H1 (cell line): ENCODE data around the gene PTPRT. TPM values are rescaled to one million over a fixed set of nuclear protein-coding genes. Genes with fewer than 3 reads are reported as not detected.

Experiments
- CTCF ChIA-PET: fragments of 300-600 bp; sonication (Branson Sonifier 250); formaldehyde crosslinking; loops from one replicate; lab custom pipeline; 2021; ENCODE audit not compliant: partially characterized antibody; lab: Charles Lee
- POLR2A ChIA-PET: fragments of 300-600 bp; sonication (Branson Sonifier 250); formaldehyde crosslinking; loops from one replicate; lab custom pipeline; 2021; ENCODE audit warnings: inconsistent platforms; ENCODE audit not compliant: partially characterized antibody; lab: Charles Lee
- DNase-seq, 2 experiments: peaks; one replicate each; pipeline versions ENCODE4 v3.0.0 to v3.0.0-alpha.2; 2010 to 2022; ENCODE audit warnings: low spot score in 2 of 2, low read depth in 1 of 2, mixed read lengths in 1 of 2
- FAIRE-seq: peaks from 2 replicates; lab custom pipeline; 2011; peaks lifted over from hg19 to GRCh38; lab: Jason Lieb, UNC
- H2AFZ ChIP-seq: 2 replicates; pipeline ENCODE4 v1.8.1; 2012; ENCODE audit warnings: low read length, inconsistent platforms
- H2AK5ac ChIP-seq: 2 replicates; pipeline ENCODE4 v1.6.1; 2013; ENCODE audit warnings: low read depth, low read length
- H2BK120ac ChIP-seq: replicated peaks from 2 replicates; pipeline ENCODE3; 2013; ENCODE audit warnings: low read depth, low read length, inconsistent platforms
- H2BK12ac ChIP-seq: 2 replicates; pipeline ENCODE4 v1.6.1; 2013; ENCODE audit warnings: low read depth, low read length
- H2BK15ac ChIP-seq: 2 replicates; pipeline ENCODE4 v1.6.1; 2013; ENCODE audit warnings: low read length
- H2BK20ac ChIP-seq: 2 replicates; pipeline ENCODE4 v1.6.1; 2013; ENCODE audit warnings: low read length
- H2BK5ac ChIP-seq: 2 replicates; pipeline ENCODE4 v1.6.1; 2013; ENCODE audit warnings: low read depth, low read length
- H3K14ac ChIP-seq: 2 replicates; pipeline ENCODE4 v1.6.1; 2013; ENCODE audit warnings: inconsistent platforms; ENCODE audit not compliant: insufficient read length
- H3K18ac ChIP-seq: 2 replicates; pipeline ENCODE4 v1.6.1; 2013; ENCODE audit warnings: low read length; ENCODE audit errors: extremely low read depth
- H3K23ac ChIP-seq: 2 replicates; pipeline ENCODE4 v1.6.1; 2013; ENCODE audit warnings: inconsistent platforms; ENCODE audit not compliant: insufficient read length
- H3K23me2 ChIP-seq: 2 replicates; pipeline ENCODE4 v1.6.1; 2013; ENCODE audit warnings: low read depth, low read length
- H3K27ac ChIP-seq: 2 replicates; pipeline ENCODE4 v1.6.1; 2011; ENCODE audit warnings: low read depth, low read length, inconsistent platforms
- H3K27me3 ChIP-seq, 4 experiments: replicated peaks in 1 of 4; 1 replicate in 1 of 4; 2 replicates in 3 of 4; pipeline versions ENCODE4 v1.6.1 to v1.8.1; 2011 to 2013; ENCODE audit warnings: low read length in 3 of 4, mild to moderate bottlenecking in 3 of 4, inconsistent platforms in 2 of 4, mixed read lengths in 2 of 4, moderate library complexity in 1 of 4; ENCODE audit not compliant: control insufficient read depth in 3 of 4, insufficient read depth in 3 of 4; ENCODE audit errors: extremely low read depth in 1 of 4
- H3K36me3 ChIP-seq, 4 experiments: 2 replicates each; pipeline versions ENCODE4 v1.6.1 to v1.8.1; 2011 to 2013; ENCODE audit warnings: mild to moderate bottlenecking in 4 of 4, low read length in 3 of 4, moderate library complexity in 2 of 4, control low read depth in 1 of 4, inconsistent platforms in 1 of 4; ENCODE audit not compliant: insufficient read depth in 4 of 4, control insufficient read depth in 2 of 4
- H3K4ac ChIP-seq: replicated peaks from 2 replicates; pipeline ENCODE3; 2013; ENCODE audit warnings: low read length, low read depth, mixed read lengths, inconsistent platforms; ENCODE audit not compliant: insufficient read length
- H3K4me1 ChIP-seq, 4 experiments: replicated peaks in 1 of 4; 1 replicate in 1 of 4; 2 replicates in 3 of 4; pipeline versions ENCODE4 v1.6.1 to v1.8.1; 2011 to 2013; ENCODE audit warnings: low read length in 3 of 4, inconsistent platforms in 2 of 4, mixed read lengths in 1 of 4; ENCODE audit not compliant: insufficient read depth in 4 of 4, control insufficient read depth in 3 of 4
- H3K4me2 ChIP-seq, 2 experiments: 2 replicates each; pipeline versions ENCODE4 v1.6.1 to v1.8.1; 2011 to 2013; ENCODE audit warnings: low read depth in 2 of 2, low read length in 2 of 2, control low read depth in 1 of 2, inconsistent platforms in 1 of 2, mild to moderate bottlenecking in 1 of 2; ENCODE audit not compliant: insufficient read depth in 1 of 2
- H3K4me3 ChIP-seq, 4 experiments: fragments of 200-600, 300-600 bp in 1 of 4; sonication (generic), shearing (Covaris generic), sonication (Bioruptor Twin) in 1 of 4; 2 replicates each; pipeline versions ENCODE4 v1.5.1 to v1.8.1; 2011 to 2016; ENCODE audit warnings: low read length in 4 of 4, low read depth in 3 of 4, control low read depth in 2 of 4, inconsistent platforms in 2 of 4, mild to moderate bottlenecking in 2 of 4, mixed read lengths in 1 of 4, moderate library complexity in 1 of 4; ENCODE audit not compliant: insufficient read depth in 2 of 4; ENCODE audit errors: extremely low read depth in 1 of 4
- H3K56ac ChIP-seq: replicated peaks from 2 replicates; pipeline ENCODE3; 2013; ENCODE audit warnings: low read depth, mild to moderate bottlenecking, mixed read lengths, low read length, inconsistent platforms; ENCODE audit not compliant: insufficient read length
- H3K79me1 ChIP-seq: 2 replicates; pipeline ENCODE4 v1.6.1; 2013; ENCODE audit warnings: low read depth, low read length, control low read depth
- H3K79me2 ChIP-seq, 2 experiments: 2 replicates each; pipeline versions ENCODE4 v1.6.1 to v1.8.1; 2012 to 2013; ENCODE audit warnings: low read length in 2 of 2, mild to moderate bottlenecking in 2 of 2, inconsistent platforms in 1 of 2; ENCODE audit not compliant: insufficient read depth in 2 of 2, control insufficient read depth in 1 of 2
- H3K9ac ChIP-seq, 4 experiments: replicated peaks in 1 of 4; 1 replicate in 1 of 4; 2 replicates in 3 of 4; pipeline versions ENCODE4 v1.6.1 to v1.8.1; 2011 to 2013; ENCODE audit warnings: low read depth in 3 of 4, low read length in 3 of 4, control low read depth in 2 of 4, mild to moderate bottlenecking in 2 of 4, moderate library complexity in 2 of 4, inconsistent platforms in 1 of 4; ENCODE audit errors: extremely low read depth in 1 of 4
- H3K9me3 ChIP-seq, 2 experiments: 2 replicates each; pipeline versions ENCODE4 v1.6.1 to v1.8.1; 2012 to 2013; ENCODE audit warnings: mild to moderate bottlenecking in 2 of 2, moderate library complexity in 2 of 2, control low read depth in 1 of 2, inconsistent platforms in 1 of 2, low read depth in 1 of 2, low read length in 1 of 2, mixed read lengths in 1 of 2; ENCODE audit not compliant: insufficient read depth in 2 of 2
- H4K20me1 ChIP-seq, 2 experiments: replicated peaks in 1 of 2; 2 replicates each; pipeline versions ENCODE3 to v1.8.1; 2011 to 2013; ENCODE audit warnings: inconsistent platforms in 2 of 2, low read length in 2 of 2, mild to moderate bottlenecking in 1 of 2; ENCODE audit not compliant: insufficient read depth in 2 of 2, control insufficient read depth in 1 of 2
- H4K5ac ChIP-seq: 2 replicates; pipeline ENCODE4 v1.6.1; 2013; ENCODE audit warnings: low read length, low read depth, mixed read lengths, inconsistent platforms; ENCODE audit not compliant: insufficient read length
- H4K8ac ChIP-seq: 2 replicates; pipeline ENCODE4 v1.8.0; 2013; ENCODE audit warnings: mild to moderate bottlenecking, moderate library complexity, low read length, inconsistent platforms; ENCODE audit not compliant: insufficient read depth; ENCODE audit errors: extremely low read depth
- H4K91ac ChIP-seq: replicated peaks from 2 replicates; pipeline ENCODE3; 2013; ENCODE audit warnings: low read length, mixed read lengths, inconsistent platforms; ENCODE audit not compliant: insufficient read length
- BACH1 ChIP-seq: IDR thresholded peaks from 2 replicates; pipeline ENCODE4 v1.6.1; 2012; ENCODE audit warnings: low read length, improper control_type of control experiment
- CBX5 ChIP-seq: fragments of 300-800, 300-1000 bp; sonication (generic); IDR thresholded peaks from 2 replicates; pipeline ENCODE4 v1.7.1; 2016; ENCODE audit warnings: antibody characterized with exemption, low read length, low read depth
- CTBP2 ChIP-seq: IDR thresholded peaks from 2 replicates; pipeline ENCODE4 v1.7.0; 2011; ENCODE audit warnings: borderline replicate concordance, mild to moderate bottlenecking, moderate library complexity, mixed read lengths, low read length; ENCODE audit not compliant: insufficient read depth, insufficient read length
- MAFK ChIP-seq: IDR thresholded peaks from 2 replicates; pipeline ENCODE4 v1.6.1; 2012; ENCODE audit warnings: low read depth, mild to moderate bottlenecking, improper control_type of control experiment, low read length
- PHF8 ChIP-seq: fragments of 200-600 bp; sonication (generic); conservative IDR thresholded peaks from 2 replicates; pipeline ENCODE4 v1.7.1; 2012; ENCODE audit warnings: low read depth, mild to moderate bottlenecking, inconsistent platforms, low read length, moderate library complexity
- POLR2A ChIP-seq, 2 experiments: IDR thresholded peaks; 1 replicate in 1 of 2; 2 replicates in 1 of 2; pipeline ENCODE4 v1.6.1; 2011; ENCODE audit warnings: low read depth in 2 of 2, low read length in 2 of 2, mild to moderate bottlenecking in 2 of 2; ENCODE audit errors: control extremely low read depth in 1 of 2
- SAP30 ChIP-seq: fragments of 300-600 bp; sonication (generic); IDR thresholded peaks from 2 replicates; pipeline ENCODE4 v1.7.1; 2012; ENCODE audit warnings: low read length, moderate library complexity, mild to moderate bottlenecking, inconsistent platforms; ENCODE audit not compliant: insufficient read depth, insufficient replicate concordance
- SIX5 ChIP-seq: IDR thresholded peaks from 2 replicates; pipeline ENCODE4 v1.6.1; 2011; ENCODE audit warnings: mild to moderate bottlenecking, low read depth, low read length
- TCF12 ChIP-seq: IDR thresholded peaks from 2 replicates; pipeline ENCODE4 v1.6.1; 2011; ENCODE audit warnings: low read depth, mild to moderate bottlenecking, low read length
- YY1 ChIP-seq: IDR thresholded peaks from 2 replicates; pipeline ENCODE4 v1.6.1; 2011; ENCODE audit warnings: low read depth, mild to moderate bottlenecking, low read length
- ZNF274 ChIP-seq: IDR thresholded peaks from 2 replicates; pipeline ENCODE4 v1.7.0; 2012; ENCODE audit warnings: low read length, borderline replicate concordance; ENCODE audit errors: extremely low read depth
- WGBS, 2 experiments: shearing (Covaris generic) in 1 of 2; methylation state at CpG; one replicate each; pipeline versions ENCODE4 v1.1.6 to v1.1.7; 2013 to 2015; ENCODE audit warnings: low lambda C conversion rate in 2 of 2, mixed read lengths in 2 of 2, inconsistent platforms in 1 of 2, low coverage in 1 of 2, missing lambda C conversion rate in 1 of 2; ENCODE audit not compliant: insufficient replicate concordance in 2 of 2, insufficient coverage in 1 of 2, insufficient read length in 1 of 2; ENCODE audit errors: extremely low coverage in 1 of 2, missing lambda C conversion rate in 1 of 2; 5-methylcytosine and 5-hydroxymethylcytosine counted together
- polyA plus RNA-seq, 7 experiments: library from polyadenylated mRNA; depleted of rRNA in 3 of 7; stranded (reverse) in 5 of 7; unstranded in 2 of 7; fragments of >200 nt in 5 of 7; fragments of 200-250 nt in 2 of 7; gene quantifications; 1 replicate in 5 of 7; 2 replicates in 1 of 7; 4 replicates in 1 of 7; pipeline versions ENCODE4 v1.2.1 to v1.2.3, GENCODE V29; 2011 to 2013; ENCODE audit warnings: missing spikeins in 2 of 7, mixed read lengths in 2 of 7
- total RNA-seq: library from RNA; stranded (reverse); fragmentation: NEBNext Ultra II Directional; extraction: Animal tissue kit (Norgen Biotek cat#: 25700); gene quantifications from 2 replicates; pipeline ENCODE4 v1.2.1, GENCODE V29; 2021
- TF ChIP-seq, protein P1 (sequence below): IDR thresholded peaks from 2 replicates; pipeline ENCODE4 v1.6.1; 2011; ENCODE audit warnings: low read depth, mild to moderate bottlenecking, low read length; ENCODE audit not compliant: insufficient read depth
- TF ChIP-seq, protein P2 (sequence below): IDR thresholded peaks from 2 replicates; pipeline ENCODE4 v1.6.1; 2012; ENCODE audit warnings: inconsistent platforms

The PTPRT gene
- total and polyA plus RNA-seq, 2 of the 8 experiments (the other 6 are each of a cell fraction or from before 2014, with no cell fraction given), result 0.33 to 1.8 TPM

DNA sequence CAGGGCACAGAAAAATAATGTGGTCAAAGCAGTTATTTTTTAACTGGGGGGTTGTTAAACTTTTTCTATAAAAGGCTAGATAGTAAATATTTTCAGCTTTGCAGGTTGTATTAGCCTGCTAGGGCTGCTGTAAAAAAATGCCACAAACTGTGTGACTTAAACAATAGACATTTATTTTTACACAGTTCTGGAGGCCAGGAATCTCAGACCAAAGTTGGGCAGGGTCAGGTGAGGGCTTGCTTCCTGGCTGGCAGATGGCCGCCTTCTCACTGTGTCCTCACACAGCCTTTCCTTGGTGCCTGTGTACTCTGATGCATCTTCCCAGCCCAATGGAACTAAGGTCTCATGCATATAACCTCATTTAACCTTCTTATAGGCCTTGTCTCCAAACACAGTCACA lies 294.7 kb downstream of the PTPRT start:
- no peaks in the 10 kb centered on the region for H3K27me3 ChIP-seq
- H3K4me1 ChIP-seq, result no peaks in the 10 kb centered on the region
- no peak overlapping the region for H3K14ac ChIP-seq
- no peak overlapping the region for H2BK5ac ChIP-seq
- no peak overlapping the region for H3K4me2 ChIP-seq
- no peak overlapping the region for H2BK120ac ChIP-seq
- no peak for DNase-seq
- H3K9me3 ChIP-seq, result no peaks in the 10 kb centered on the region
- H4K20me1 ChIP-seq, result no peaks in the 10 kb centered on the region
- no peak for TF ChIP-seq ZNF274
- TF ChIP-seq, protein P1, sequence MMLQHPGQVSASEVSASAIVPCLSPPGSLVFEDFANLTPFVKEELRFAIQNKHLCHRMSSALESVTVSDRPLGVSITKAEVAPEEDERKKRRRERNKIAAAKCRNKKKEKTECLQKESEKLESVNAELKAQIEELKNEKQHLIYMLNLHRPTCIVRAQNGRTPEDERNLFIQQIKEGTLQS, result no peak
- no peak for TF ChIP-seq SIX5
- TF ChIP-seq POLR2A (IDR thresholded peaks at IDR 0.05; ENCODE audit: control extremely low read depth in 1 of 2, low read depth in 2 of 2, low read length in 2 of 2), result no peak
- TF ChIP-seq CBX5, result no peak
- no peak for TF ChIP-seq TCF12
- TF ChIP-seq YY1, result no peak
- no peak for TF ChIP-seq SAP30
- TF ChIP-seq BACH1, result no peak
- TF ChIP-seq, protein P2, sequence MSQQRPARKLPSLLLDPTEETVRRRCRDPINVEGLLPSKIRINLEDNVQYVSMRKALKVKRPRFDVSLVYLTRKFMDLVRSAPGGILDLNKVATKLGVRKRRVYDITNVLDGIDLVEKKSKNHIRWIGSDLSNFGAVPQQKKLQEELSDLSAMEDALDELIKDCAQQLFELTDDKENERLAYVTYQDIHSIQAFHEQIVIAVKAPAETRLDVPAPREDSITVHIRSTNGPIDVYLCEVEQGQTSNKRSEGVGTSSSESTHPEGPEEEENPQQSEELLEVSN, result no peak
- no peak for TF ChIP-seq PHF8
- TF ChIP-seq MAFK, result no peak
- no peak for TF ChIP-seq CTBP2
- TF ChIP-seq, all 59 proteins: peak for 0
- Histone ChIP-seq H3K4ac (no peak overlapping the region), H3K27ac (no peak overlapping the region), H3K23me2 (no peaks in the 10 kb centered on the region), H2BK15ac (no peak overlapping the region), H3K36me3 (no peaks in the 10 kb centered on the region), H4K91ac (no peak overlapping the region), H2BK20ac (no peak overlapping the region), H3K4me3 (no peak overlapping the region), H3K23ac (no peak overlapping the region), H2AFZ (no peak overlapping the region), H4K5ac (no peak overlapping the region), H3K18ac (no peak overlapping the region), H3K9ac (no peak overlapping the region), H3K79me2 (no peaks in the 10 kb centered on the region), H2AK5ac (no peak overlapping the region), H4K8ac (no peak overlapping the region), H3K56ac (no peak overlapping the region), H2BK12ac (no peak overlapping the region), H3K79me1 (no peaks in the 10 kb centered on the region)
- 100% methylated on average over 1 of the region's 1 CpG; no CpG with 5 or more reads in 1 of the 2 experiments for WGBS, 2 experiments
- no peak for FAIRE-seq
- POLR2A ChIA-PET, result no interaction called here
- CTCF ChIA-PET, result interaction anchor here (1.1 kb wide), 1 partner anchor 57 kb away, joined by 3 read pairs; no protein-coding TSS in a partner anchor
